Measurements from ENCODE around the gene THAP7.
"Not testable (repeated sequence)": the region's sequence is repeated elsewhere in the genome, so short reads cannot be mapped to it uniquely, and the experiment has no call there.

THAP7 gene

GRCh38 chr22:21001601-21002325 lies at the start of gene THAP7:
TSS of gene THAP7 (minus strand) at chr22:21002118. CDS start at chr22:21001911, 207 bp downstream.
- peak; percentile 95 for DNase-seq

- DNase-seq, result no peak
Measured at GRCh38 chr22:21051145-21051830, 49.4 kb upstream of the THAP7 start.

- not testable (repeated sequence) for DNase-seq
Measured at GRCh38 chr22:21048965-21049364, 47.0 kb upstream of the THAP7 start.

GRCh38 chr22:21048448-21048847 lies 46.5 kb upstream of the THAP7 start:
- DNase-seq, result not testable (repeated sequence)

- no peak for DNase-seq
Measured at GRCh38 chr22:21047730-21048129, 45.8 kb upstream of the THAP7 start.

GRCh38 chr22:21047035-21047661 lies 45.2 kb upstream of the THAP7 start:
- no peak for DNase-seq

- peak; percentile 45 for DNase-seq
Measured at GRCh38 chr22:21045585-21046294, 43.8 kb upstream of the THAP7 start, which contains the start of gene LRRC74B. TSS of gene LRRC74B (plus strand) at chr22:21045946. CDS start at chr22:21045987, 41 bp downstream.

GRCh38 chr22:21044931-21045584 lies 43.1 kb upstream of the THAP7 start:
- no peak for DNase-seq

GRCh38 chr22:21043860-21044535 lies 42.1 kb upstream of the THAP7 start:
- no peak for DNase-seq

- no peak for DNase-seq
Measured at GRCh38 chr22:21042978-21043859, 41.3 kb upstream of the THAP7 start.

GRCh38 chr22:21041937-21042336 lies 40.0 kb upstream of the THAP7 start:
- DNase-seq, result no peak

GRCh38 chr22:21039158-21039557 lies 37.2 kb upstream of the THAP7 start:
- DNase-seq, result not testable (repeated sequence)

GRCh38 chr22:21038405-21038804 lies 36.5 kb upstream of the THAP7 start:
- DNase-seq, result no peak

GRCh38 chr22:21034989-21035388 lies 33.1 kb upstream of the THAP7 start:
- DNase-seq, result no peak

- DNase-seq, result no peak
Measured at GRCh38 chr22:21033895-21034294, 32.0 kb upstream of the THAP7 start.

GRCh38 chr22:21032868-21033688 lies 31.2 kb upstream of the THAP7 start:
- no peak for DNase-seq

GRCh38 chr22:21032037-21032867 lies 30.3 kb upstream of the THAP7 start, which contains the start of gene SLC7A4:
TSS of gene SLC7A4 (minus strand) at chr22:21032561. CDS start at chr22:21031812, 749 bp downstream.
- DNase-seq, result no peak

- DNase-seq, result no peak
Measured at GRCh38 chr22:21031545-21032036, 29.7 kb upstream of the THAP7 start.

Measured in activated effector memory CD4-positive, alpha-beta T cell treated with Interleukin-2 at 50 U/mL for 16 hours (primary cell).